M059J (cell line): ENCODE measurements around the gene MRPS6. TPM values are rescaled to one million over a fixed set of nuclear protein-coding genes. Genes with fewer than 3 reads are reported as not detected.

Experiments
- DNase-seq: peaks from one replicate; pipeline ENCODE4 v3.0.0-alpha.2; 2012; ENCODE audit warnings: low read depth
- total RNA-seq: library from RNA; depleted of rRNA; stranded (reverse); fragments of >200 nt; shearing (Covaris generic); gene quantifications from 2 replicates; pipeline ENCODE4 v1.2.3, GENCODE V29; 2014

Gene MRPS6
- total RNA-seq, 1 experiment from 2014 or later: 72.1 TPM

- DNase-seq: no peak
Measured at GRCh38 chr21:34132926-34133325, 59.5 kb downstream of the MRPS6 start.

DNA sequence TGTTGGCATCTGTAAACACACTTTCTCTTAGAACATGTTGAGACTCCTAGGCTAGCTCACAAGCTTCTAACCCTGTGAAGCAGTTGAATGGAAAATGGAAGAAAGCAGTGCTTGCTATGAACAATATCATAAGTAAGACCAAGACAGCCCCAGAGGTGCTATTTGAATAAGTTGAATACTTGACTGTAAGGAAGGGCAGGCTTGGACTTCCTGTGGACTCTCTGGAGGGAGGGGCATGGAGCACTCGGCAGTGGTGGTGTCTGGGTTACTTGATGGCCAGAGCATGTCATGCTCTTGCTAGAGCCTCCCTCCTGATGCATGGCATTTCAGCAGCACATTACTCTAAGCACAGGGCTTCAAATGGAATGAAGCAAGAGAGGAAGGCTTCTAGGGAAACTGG lies 60.0 kb downstream of the MRPS6 start:
- DNase-seq: no peak

- DNase-seq: no peak
Measured at GRCh38 chr21:34133802-34134201, 60.4 kb downstream of the MRPS6 start.

GRCh38 chr21:34135330-34135729 lies 62.0 kb downstream of the MRPS6 start:
- DNase-seq: peak; percentile 96

DNA sequence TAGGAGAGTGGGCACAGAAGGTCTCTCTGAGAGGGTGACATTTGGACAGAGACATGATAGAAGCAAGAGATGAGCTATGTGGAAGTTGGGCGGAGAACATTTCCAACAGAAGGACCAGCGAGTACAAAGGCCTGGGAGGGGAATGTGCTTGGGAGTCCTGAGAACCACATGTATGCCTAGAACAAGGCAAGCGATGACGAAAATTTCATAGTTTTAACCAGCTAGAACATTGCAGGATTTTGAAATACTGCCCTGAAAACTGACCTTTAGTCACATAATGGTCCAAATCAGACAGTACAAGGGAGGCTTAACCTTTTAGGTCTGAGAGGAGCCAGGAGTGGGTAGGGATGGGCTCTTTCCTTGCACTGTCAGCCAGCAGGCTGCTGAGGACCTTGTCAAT lies 68.0 kb downstream of the MRPS6 start:
- no peak for DNase-seq

GRCh38 chr21:34143685-34144182 lies 70.4 kb downstream of the MRPS6 start:
- DNase-seq: no peak

GRCh38 chr21:34144224-34144623 lies 70.8 kb downstream of the MRPS6 start:
- no peak for DNase-seq

GRCh38 chr21:34147792-34148418 lies 74.5 kb downstream of the MRPS6 start:
- DNase-seq: peak; percentile 49

DNA sequence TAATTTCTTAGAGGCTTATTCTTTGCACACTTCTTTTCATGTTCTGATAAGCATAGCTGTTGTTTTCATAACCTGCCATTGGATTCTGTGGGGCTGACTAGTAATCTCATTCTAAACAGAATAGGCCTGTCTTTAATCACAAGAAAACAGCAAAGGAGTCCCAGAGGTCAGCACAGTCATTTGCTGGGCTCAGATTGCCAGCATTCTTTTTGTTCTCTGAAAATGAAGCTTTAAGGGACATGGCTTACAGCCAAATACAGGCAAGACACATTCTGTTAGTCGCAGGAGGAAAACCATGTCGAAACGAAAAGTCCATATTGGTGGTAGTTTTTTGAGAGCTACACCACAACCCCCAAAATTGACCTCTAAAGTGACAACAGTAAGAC lies 75.0 kb downstream of the MRPS6 start:
- no peak for DNase-seq

DNA sequence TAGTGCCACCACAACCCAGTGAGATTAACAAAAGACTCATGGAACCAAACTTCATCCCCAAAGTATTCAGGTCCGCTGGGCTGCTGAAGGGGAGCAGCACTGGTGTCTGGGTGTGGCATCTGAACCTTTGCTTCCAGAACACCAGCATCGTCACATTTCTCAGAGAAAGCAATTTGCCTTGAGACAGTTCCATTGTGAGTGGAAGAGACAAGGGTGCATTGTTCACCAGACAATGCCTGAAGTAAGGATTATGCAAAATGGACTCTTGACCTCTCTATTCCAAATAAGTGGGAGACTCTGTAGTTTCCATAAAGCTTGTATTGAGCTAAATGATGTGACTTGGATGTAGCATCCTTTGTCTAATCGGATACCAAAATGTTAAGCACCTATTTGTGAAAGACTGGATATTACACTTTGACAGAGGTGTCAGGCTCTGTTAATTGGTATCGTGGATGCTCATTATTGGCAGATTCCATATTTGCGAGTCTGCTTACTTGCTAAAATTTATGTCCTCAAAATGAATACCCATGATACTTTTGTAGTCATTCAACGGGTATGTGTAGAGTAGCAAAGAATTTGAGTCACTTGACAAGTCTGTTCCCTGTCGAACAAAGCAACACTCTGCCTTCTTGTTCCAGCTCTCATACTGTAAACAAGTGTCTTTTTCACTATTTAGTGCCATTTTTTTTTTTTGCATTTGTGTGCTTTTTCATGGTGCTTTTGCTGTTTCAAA lies 75.6 kb downstream of the MRPS6 start:
- no peak for DNase-seq

GRCh38 chr21:34152500-34152899 lies 79.1 kb downstream of the MRPS6 start:
- DNase-seq: no peak

GRCh38 chr21:34154878-34155277 lies 81.5 kb downstream of the MRPS6 start:
- DNase-seq: no peak

GRCh38 chr21:34156957-34157356 lies 83.6 kb downstream of the MRPS6 start:
- no peak for DNase-seq

- peak; percentile 27 for DNase-seq
Measured at GRCh38 chr21:34157521-34157920, 84.1 kb downstream of the MRPS6 start.

DNA sequence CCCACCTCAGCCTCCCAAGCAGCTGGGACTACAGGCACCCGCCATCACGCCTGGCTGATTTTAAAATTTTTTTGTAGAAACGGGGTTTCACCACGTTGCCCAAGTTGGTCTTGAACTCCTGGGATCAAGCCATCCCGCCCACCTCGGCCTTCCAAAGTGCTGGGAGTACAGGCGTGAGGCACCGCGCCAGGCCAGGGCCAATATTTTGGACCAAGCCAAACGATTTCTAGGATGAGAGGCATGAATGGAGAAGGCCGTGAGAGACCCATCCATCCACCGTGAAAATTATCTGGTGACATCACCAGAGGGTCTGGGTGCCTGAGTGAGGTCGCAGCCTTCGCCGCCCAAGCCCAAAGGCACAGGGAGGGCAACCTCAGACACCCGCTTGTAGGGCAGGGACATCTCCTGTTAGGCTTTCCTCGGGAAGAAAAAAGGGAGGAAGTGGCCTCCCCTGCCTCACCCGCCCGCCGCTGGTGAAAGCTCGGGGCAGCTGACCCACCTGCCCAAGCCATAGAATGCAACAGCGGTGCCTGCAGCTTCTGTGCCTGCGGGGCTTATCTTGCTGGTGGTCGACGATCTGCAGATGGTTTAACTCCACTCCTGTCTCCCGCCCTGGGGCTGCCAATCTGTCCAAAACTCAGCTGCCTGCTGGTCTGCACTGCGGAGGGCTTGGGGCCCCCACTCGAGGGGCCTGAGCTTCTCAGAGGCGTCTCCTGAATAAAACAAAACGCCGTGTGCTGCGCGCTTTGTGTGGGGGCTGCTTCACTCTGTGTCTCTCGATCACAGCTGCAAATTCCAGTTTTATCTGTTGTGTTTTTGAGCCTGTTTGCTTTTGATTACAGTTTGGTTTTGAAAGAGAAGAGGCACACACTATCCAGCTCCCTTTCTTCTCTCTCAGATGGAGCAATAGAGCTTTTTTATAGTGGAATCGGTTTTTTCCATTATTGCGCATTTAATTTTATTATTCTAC lies 85.8 kb downstream of the MRPS6 start:
- no peak for DNase-seq

DNA sequence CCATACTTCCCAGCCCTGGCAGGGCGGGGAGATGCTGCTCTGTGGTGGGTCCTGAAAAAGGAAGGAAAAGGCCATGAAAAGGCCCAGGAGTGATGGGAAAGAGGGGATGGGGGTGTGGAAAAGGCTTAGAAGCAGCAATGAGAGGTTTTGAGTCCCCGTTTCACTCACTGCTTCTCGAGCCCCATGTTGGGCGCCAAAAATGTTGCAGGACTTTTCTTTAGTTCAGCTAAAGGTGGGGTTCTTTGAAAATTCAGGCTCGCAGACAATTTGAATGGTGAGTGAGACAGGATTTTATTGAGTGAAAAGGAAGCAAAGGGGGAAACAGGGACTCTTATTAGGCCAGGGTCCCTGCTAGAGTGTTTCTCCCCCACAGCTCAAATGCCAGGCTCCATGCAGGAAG lies 93.1 kb downstream of the MRPS6 start:
- DNase-seq: peak; percentile 41

GRCh38 chr21:34170886-34171285 lies 97.5 kb downstream of the MRPS6 start:
- DNase-seq: no peak

DNA sequence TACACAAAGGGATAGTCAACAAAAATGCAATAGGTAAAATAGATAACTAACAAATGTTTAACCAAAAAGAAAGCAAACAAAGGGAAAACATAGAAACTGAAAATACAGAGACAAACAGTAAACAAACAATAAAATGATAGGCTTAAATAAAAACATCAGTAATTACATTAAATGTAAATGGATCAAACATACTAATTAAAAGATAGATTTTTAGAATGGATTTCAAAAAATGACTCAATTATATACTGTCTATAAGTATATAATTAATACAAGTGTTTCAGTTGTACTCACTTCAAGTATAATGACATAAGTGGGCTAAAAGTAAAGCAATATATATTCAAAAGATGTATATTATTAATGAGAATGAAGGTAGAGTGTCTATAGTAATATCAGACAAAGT lies 101.1 kb downstream of the MRPS6 start:
- no peak for DNase-seq

GRCh38 chr21:34176448-34176847 lies 103.1 kb downstream of the MRPS6 start:
- no peak for DNase-seq

DNA sequence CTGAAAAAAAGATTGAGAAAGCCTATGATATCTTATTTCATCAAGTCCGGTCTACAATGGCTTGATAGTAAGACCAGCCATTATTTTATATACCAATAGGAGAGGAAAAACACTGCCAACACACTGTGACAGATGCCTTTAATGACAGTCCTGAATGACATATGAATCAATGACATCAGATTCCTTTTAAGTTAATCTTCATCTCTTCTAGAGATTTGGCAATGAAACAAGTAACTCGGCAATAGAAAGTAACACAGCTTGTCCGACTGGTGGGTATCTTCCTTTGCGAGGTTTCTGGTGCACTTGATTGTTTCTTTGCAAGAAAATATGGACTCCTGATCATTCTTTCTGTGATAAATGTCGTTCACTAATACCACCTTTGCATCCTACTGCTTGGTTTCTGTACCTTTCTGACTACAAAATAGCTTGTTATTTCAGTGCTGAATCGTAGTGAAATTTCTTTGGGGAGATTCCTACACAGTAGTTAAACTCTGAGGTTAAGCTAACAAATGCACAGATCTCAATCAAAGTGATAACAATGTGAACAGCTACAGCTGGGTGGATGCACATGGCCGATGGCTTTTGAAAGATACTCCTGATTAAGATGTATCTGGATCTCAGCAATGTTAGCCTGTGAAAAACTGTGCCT lies 104.7 kb downstream of the MRPS6 start:
- DNase-seq: no peak

DNA sequence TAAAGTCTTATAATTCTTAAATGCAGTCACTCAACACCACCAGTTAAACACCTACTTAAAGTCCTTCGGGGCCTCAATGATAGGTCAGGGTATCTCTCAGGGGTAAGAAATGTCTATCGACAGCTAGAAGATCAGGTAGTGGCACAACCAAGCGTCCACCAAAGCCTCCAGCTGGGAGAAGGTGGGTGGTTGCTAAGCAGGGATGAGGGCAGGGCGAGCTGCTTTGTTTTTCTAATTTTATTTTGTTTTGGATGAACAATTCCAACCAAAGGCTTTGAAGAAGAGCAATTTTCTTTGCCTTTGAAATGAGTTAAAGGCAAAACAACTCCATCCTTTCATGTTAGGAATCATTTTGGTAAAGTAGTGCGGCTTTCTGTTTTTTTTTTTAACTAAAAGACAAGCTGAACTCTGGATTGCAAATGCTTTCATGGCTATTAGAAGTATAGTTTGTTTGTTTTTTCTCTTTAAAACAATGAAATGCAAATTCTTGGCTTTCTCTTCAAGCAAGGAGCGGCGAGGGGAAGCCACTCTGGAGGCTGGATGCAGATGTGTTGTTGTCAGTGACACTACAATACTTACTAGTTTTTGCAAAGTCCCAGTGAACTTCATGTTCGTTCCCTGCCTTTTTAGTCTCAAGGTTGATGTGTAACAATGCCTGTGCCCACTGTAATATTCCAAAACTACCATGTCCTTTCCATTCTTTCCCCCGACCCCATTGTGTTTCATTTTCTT lies 106.0 kb downstream of the MRPS6 start:
- no peak for DNase-seq
